GM23338 (cell line): ENCODE data around the gene YOD1. TPM values are rescaled to one million over a fixed set of nuclear protein-coding genes. Genes with fewer than 3 reads are reported as not detected.

ENCODE experiments used
- ATAC-seq: fragments of 200-7000 bp; cut with Tn5 transposase; 3 replicates; pipeline ENCODE4 v1.9.1; 2020
- DNase-seq: peaks from one replicate; pipeline ENCODE4 v3.0.0-alpha.2; 2015; ENCODE audit warnings: low spot score
- H2AFZ ChIP-seq: fragments of 200-600 bp; sonication (generic); 2 replicates; pipeline ENCODE4 v1.8.0; 2016; ENCODE audit warnings: antibody characterized with exemption, mild to moderate bottlenecking, moderate library complexity
- H3F3A ChIP-seq: fragments of 200-600 bp; sonication (generic); replicated peaks from 2 replicates; pipeline ENCODE4 v1.8.0; 2017; ENCODE audit warnings: antibody characterized with exemption, mixed run types, low read depth
- H3K27ac ChIP-seq: fragments of 200-600 bp; sonication (generic); 2 replicates; pipeline ENCODE4 v1.6.1; 2016; ENCODE audit warnings: low read depth
- H3K27me3 ChIP-seq: fragments of 200-600 bp; sonication (generic); 2 replicates; pipeline ENCODE4 v1.8.0; 2016; ENCODE audit warnings: mild to moderate bottlenecking, mixed run types, moderate library complexity; ENCODE audit not compliant: insufficient read depth
- H3K36me3 ChIP-seq: fragments of 200-600 bp; sonication (generic); 2 replicates; pipeline ENCODE4 v1.8.0; 2016; ENCODE audit warnings: mild to moderate bottlenecking; ENCODE audit not compliant: insufficient read depth
- H3K4me1 ChIP-seq: fragments of 200-600 bp; sonication (generic); 2 replicates; pipeline ENCODE4 v1.8.0; 2016; ENCODE audit warnings: mild to moderate bottlenecking, moderate library complexity; ENCODE audit not compliant: insufficient read depth
- H3K4me2 ChIP-seq: fragments of 200-600 bp; sonication (generic); 2 replicates; pipeline ENCODE4 v1.7.1; 2017; ENCODE audit warnings: mixed run types
- H3K4me3 ChIP-seq: fragments of 200-600 bp; sonication (generic); 2 replicates; pipeline ENCODE4 v1.6.1; 2016; ENCODE audit warnings: mixed run types
- H3K79me2 ChIP-seq: fragments of 200-600 bp; sonication (generic); replicated peaks from 2 replicates; pipeline ENCODE4 v1.8.0; 2017; ENCODE audit warnings: mild to moderate bottlenecking; ENCODE audit not compliant: insufficient read depth
- H3K9me2 ChIP-seq: fragments of 200-600 bp; sonication (generic); 2 replicates; pipeline ENCODE4 v1.8.0; 2017; ENCODE audit not compliant: insufficient read depth
- H4K20me1 ChIP-seq: fragments of 200-600 bp; sonication (generic); replicated peaks from 2 replicates; pipeline ENCODE4 v1.8.0; 2017; ENCODE audit warnings: mild to moderate bottlenecking; ENCODE audit not compliant: insufficient read depth
- H3K27ac Mint-ChIP-seq: 2 replicates; pipeline ENCODE4 v1.8.0; 2020; ENCODE audit warnings: inconsistent platforms, mild to moderate bottlenecking, moderate library complexity, mixed read lengths
- H3K27me3 Mint-ChIP-seq: 3 replicates; pipeline ENCODE4 v1.8.0; 2022; ENCODE audit warnings: low read depth, mild to moderate bottlenecking, moderate library complexity, mixed read lengths, inconsistent platforms; ENCODE audit not compliant: insufficient read depth, poor library complexity
- H3K36me3 Mint-ChIP-seq: 3 replicates; pipeline ENCODE4 v1.8.0; 2021; ENCODE audit warnings: low read depth, mild to moderate bottlenecking, inconsistent platforms, moderate library complexity, mixed read lengths
- H3K4me1 Mint-ChIP-seq: 3 replicates; pipeline ENCODE4 v1.8.0; 2020; ENCODE audit warnings: mild to moderate bottlenecking, inconsistent platforms, mixed read lengths
- H3K4me3 Mint-ChIP-seq: 3 replicates; pipeline ENCODE4 v1.8.0; 2021; ENCODE audit warnings: moderate library complexity, mild to moderate bottlenecking, inconsistent platforms, mixed read lengths
- H3K9me3 Mint-ChIP-seq: 3 replicates; pipeline ENCODE4 v1.8.0; 2020; ENCODE audit warnings: moderate library complexity, mild to moderate bottlenecking, inconsistent platforms, mixed read lengths
- ETS1 ChIP-seq: IDR thresholded peaks from 2 replicates; pipeline ENCODE4 v1.6.1; 2016; ENCODE audit warnings: antibody characterized with exemption
- EZH2 ChIP-seq: fragments of 200-600 bp; sonication (generic); IDR thresholded peaks from one replicate; pipeline ENCODE4 v1.8.0; 2017; ENCODE audit warnings: antibody characterized with exemption, mild to moderate bottlenecking, low read depth; ENCODE audit not compliant: unreplicated experiment
- EZH2phosphoT487 ChIP-seq: fragments of 200-600 bp; sonication (generic); IDR thresholded peaks from one replicate; pipeline ENCODE4 v1.8.1; 2018; ENCODE audit warnings: antibody characterized with exemption; ENCODE audit not compliant: unreplicated experiment
- JUNB ChIP-seq: IDR thresholded peaks from one replicate; pipeline ENCODE4 v1.6.1; 2016; ENCODE audit warnings: antibody characterized with exemption; ENCODE audit not compliant: unreplicated experiment
- STAT1 ChIP-seq: IDR thresholded peaks from one replicate; pipeline ENCODE4 v1.6.1; 2016; ENCODE audit warnings: antibody characterized with exemption; ENCODE audit not compliant: unreplicated experiment
- ZNF462 ChIP-seq: fragments of 250-450 bp; sonication (Bioruptor Pico); IDR thresholded peaks from 2 replicates; pipeline ENCODE4 v1.5.0; 2020; ENCODE audit warnings: mild to moderate bottlenecking, moderate library complexity
- polyA plus RNA-seq: library from polyadenylated mRNA; unstranded; fragments of >200 nt; fragmentation: Nextera tagmentation; extraction: Ambion mirVana; gene quantifications from 2 replicates; pipeline ENCODE4 v1.2.1, GENCODE V29; 2016
- total RNA-seq: library from RNA; depleted of rRNA; stranded (reverse); fragments of >200 nt; shearing (Covaris generic); gene quantifications from 2 replicates; pipeline ENCODE4 v1.2.3, GENCODE V29; 2014

The YOD1 gene
- total and polyA plus RNA-seq, 2 experiments from 2014 or later, result 4.6 to 21.9 TPM

- no peak for TF ChIP-seq ZNF462 (CRISPR knock-in tag)
These were observed 7.2 kb upstream of the YOD1 start (continued) for GRCh38 chr1:207058252-207058651.

GRCh38 chr1:207056673-207057072 lies 5.7 kb upstream of the YOD1 start:
- Mint-ChIP-seq H3K4me1 (peaks cover 25% of the 10 kb centered on the region), H3K27ac (no peak overlapping the region), H3K4me3 (no peak overlapping the region), H3K36me3 (peaks cover 3% of the 10 kb centered on the region; the same call in 1 of the 3 replicates), H3K9me3 (no peaks in the 10 kb centered on the region; the same call in 2 of the 3 replicates), H3K27me3 (peaks cover 7% of the 10 kb centered on the region)
- no peak overlapping the region for H3K27ac ChIP-seq
- H3F3A ChIP-seq, result no peaks in the 10 kb centered on the region
- H3K79me2 ChIP-seq, result no peaks in the 10 kb centered on the region
- 0 out of 2 replicates have a peak, but pooled peaks cover 6% of the 10 kb centered on the region for H3K4me1 ChIP-seq
- H3K4me3 ChIP-seq, result no peak overlapping the region
- no peak overlapping the region for H3K4me2 ChIP-seq
- no peaks in the 10 kb centered on the region for H3K9me2 ChIP-seq
- H3K36me3 ChIP-seq, result no peaks in the 10 kb centered on the region; the same call in 1 of the 2 replicates
- ATAC-seq (no peak), DNase-seq (no peak)
- H2AFZ ChIP-seq, result no peak overlapping the region
- no peaks in the 10 kb centered on the region; the same call in 1 of the 2 replicates for H4K20me1 ChIP-seq
- no peaks in the 10 kb centered on the region for H3K27me3 ChIP-seq
- TF ChIP-seq ETS1 (no peak), STAT1 (no peak), ZNF462 (CRISPR knock-in tag) (no peak), EZH2 (no peak), EZH2phosphoT487 (no peak), JUNB (no peak)
